ENCODE data around the gene FHL3. TPM values are rescaled to one million over a fixed set of nuclear protein-coding genes. Genes with fewer than 3 reads are reported as not detected.

FHL3 gene
- total RNA-seq, 1 experiment from 2014 or later = 23.4 TPM

- ChIA-PET CTCF (no interaction called here), POLR2A (no interaction called here)
- ATAC-seq (no peak), DNase-seq (ENCODE audit: low read depth, low spot score) (no peak)
- H3K4me1 ChIP-seq (ENCODE audit: control insufficient read depth, insufficient read depth, low read length) = peaks cover 4% of the 10 kb centered on the region; the same call in 1 of the 2 replicates
- in situ Hi-C loops (cut with HindIII; ENCODE audit: low pct_unique_long_range_greater_than_20kb, low sequenced_read_pairs) = no loop called here
- TF ChIP-seq CTCF (IDR thresholded peaks at IDR 0.05) (no peak), TCF7L2 (IDR thresholded peaks at IDR 0.05; ENCODE audit: low read depth, low read length) (no peak), POLR2AphosphoS5 (IDR thresholded peaks at IDR 0.05; ENCODE audit: low read depth, low read length) (no peak), SIN3A (IDR thresholded peaks at IDR 0.05; ENCODE audit: borderline replicate concordance, insufficient read depth, low read depth, low read length) (no peak), REST (IDR thresholded peaks at IDR 0.05; ENCODE audit: insufficient read depth in 1 of 2, low read depth in 2 of 2, low read length in 1 of 2) (no peak)
- H3K36me3 ChIP-seq (ENCODE audit: control insufficient read depth, insufficient read depth, low read length) = no peaks in the 10 kb centered on the region
- no peak overlapping the region for H3K27ac ChIP-seq (ENCODE audit: low read length)
- H3K27me3 ChIP-seq (ENCODE audit: control insufficient read depth, insufficient read depth, low read length) = peaks cover 11% of the 10 kb centered on the region; the same call in 1 of the 2 replicates
- H3K9me3 ChIP-seq (ENCODE audit: control insufficient read depth, insufficient read depth, low read depth, low read length) = no peaks in the 10 kb centered on the region
- no peak overlapping the region for H3K4me3 ChIP-seq (ENCODE audit: low read depth in 2 of 2, low read length in 2 of 2)
- BruUV-seq (replicated peaks) = no TSS peak
- intact Hi-C loops (cut with micrococcal nuclease; ENCODE audit: unreplicated experiment) = no loop called here
These were observed 37.9 kb upstream of the FHL3 start for GRCh38 chr1:38043036-38043747.

GRCh38 chr1:38041936-38042834 is 36.9 kb upstream of the FHL3 start:
- POLR2A ChIA-PET = no interaction called here
- BruUV-seq (replicated peaks) = no TSS peak
- Histone ChIP-seq H3K9me3 (ENCODE audit: control insufficient read depth, insufficient read depth, low read depth, low read length) (no peaks in the 10 kb centered on the region), H3K4me1 (ENCODE audit: control insufficient read depth, insufficient read depth, low read length) (peaks cover 4% of the 10 kb centered on the region; the same call in 1 of the 2 replicates), H3K27me3 (ENCODE audit: control insufficient read depth, insufficient read depth, low read length) (peaks cover 11% of the 10 kb centered on the region; the same call in 1 of the 2 replicates), H3K4me3 (ENCODE audit: low read depth in 2 of 2, low read length in 2 of 2) (no peak overlapping the region), H3K27ac (ENCODE audit: low read length) (no peak overlapping the region), H3K36me3 (ENCODE audit: control insufficient read depth, insufficient read depth, low read length) (no peaks in the 10 kb centered on the region)
- in situ Hi-C loops (cut with HindIII; ENCODE audit: low pct_unique_long_range_greater_than_20kb, low sequenced_read_pairs) = no loop called here
- intact Hi-C loops (cut with micrococcal nuclease; ENCODE audit: unreplicated experiment) = no loop called here
- ATAC-seq = no peak
- CTCF ChIA-PET = interaction anchor here (1.3 kb wide), 1 partner anchor 29 kb away, joined by 3 read pairs; no protein-coding TSS in a partner anchor
- no peak for TF ChIP-seq REST (IDR thresholded peaks at IDR 0.05; ENCODE audit: insufficient read depth in 1 of 2, low read depth in 2 of 2, low read length in 1 of 2)
- no peak for TF ChIP-seq CTCF (IDR thresholded peaks at IDR 0.05)
- no peak for DNase-seq (ENCODE audit: low read depth, low spot score)
